GM18858 (cell line): Measurements from ENCODE around the gene PCDHGA2.
"Not testable (repeated sequence)": the region's sequence is repeated elsewhere in the genome, so short reads cannot be mapped to it uniquely, and the experiment has no call there.

Source experiments
- ATAC-seq: cut with Tn5 transposase; IDR thresholded peaks from one replicate; pipeline ENCODE4 v1.9.1; 2021; ENCODE audit not compliant: unreplicated experiment

PCDHGA2 gene

DNA sequence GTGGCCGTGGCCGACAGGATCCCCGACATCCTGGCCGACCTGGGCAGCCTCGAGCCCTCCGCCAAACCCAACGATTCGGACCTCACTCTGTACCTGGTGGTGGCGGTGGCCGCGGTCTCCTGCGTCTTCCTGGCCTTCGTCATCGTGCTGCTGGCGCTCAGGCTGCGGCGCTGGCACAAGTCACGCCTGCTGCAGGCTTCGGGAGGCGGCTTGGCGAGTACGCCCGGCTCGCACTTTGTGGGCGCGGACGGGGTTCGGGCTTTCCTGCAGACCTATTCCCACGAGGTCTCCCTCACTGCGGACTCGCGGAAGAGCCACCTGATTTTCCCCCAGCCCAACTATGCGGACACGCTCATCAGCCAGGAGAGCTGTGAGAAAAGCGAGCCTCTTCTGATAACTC, 7.5 kb downstream of the PCDHGA2 start:
- ATAC-seq, result not testable (repeated sequence)

DNA sequence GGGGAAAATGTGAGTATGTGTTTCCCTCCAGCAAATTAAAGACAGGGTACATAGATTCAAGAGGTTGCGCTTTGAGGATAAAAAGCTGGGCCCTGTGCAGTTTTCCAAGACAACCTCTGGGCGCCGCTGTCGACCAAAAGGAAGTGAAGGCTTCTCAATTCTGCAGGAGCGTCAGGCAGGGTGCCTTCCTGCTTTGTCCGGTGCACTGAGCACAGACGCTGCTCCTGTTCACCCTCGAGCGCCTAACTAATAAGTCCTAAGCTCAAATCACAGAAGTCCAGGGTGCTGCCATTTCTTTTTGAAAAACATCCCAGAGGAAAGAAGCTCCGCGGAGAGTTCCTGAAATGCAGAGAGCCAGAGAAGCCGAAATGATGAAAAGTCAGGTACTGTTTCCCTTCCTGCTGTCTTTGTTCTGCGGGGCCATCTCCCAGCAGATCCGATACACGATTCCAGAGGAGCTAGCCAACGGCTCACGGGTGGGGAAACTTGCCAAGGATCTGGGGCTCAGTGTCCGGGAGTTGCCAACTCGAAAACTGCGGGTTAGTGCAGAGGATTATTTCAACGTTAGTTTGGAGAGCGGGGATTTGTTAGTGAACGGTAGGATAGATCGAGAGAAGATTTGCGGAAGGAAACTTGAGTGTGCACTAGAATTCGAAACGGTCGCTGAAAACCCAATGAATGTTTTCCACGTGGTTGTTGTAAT, 11.5 kb downstream of the PCDHGA2 start, which contains the start of gene PCDHGB1:
Gene PCDHGB1, plus strand, starts transcription at position 183 of the 703 bp plus-strand sequence. Its CDS starts 162 bp downstream, at position 345.
- no peak for ATAC-seq

DNA sequence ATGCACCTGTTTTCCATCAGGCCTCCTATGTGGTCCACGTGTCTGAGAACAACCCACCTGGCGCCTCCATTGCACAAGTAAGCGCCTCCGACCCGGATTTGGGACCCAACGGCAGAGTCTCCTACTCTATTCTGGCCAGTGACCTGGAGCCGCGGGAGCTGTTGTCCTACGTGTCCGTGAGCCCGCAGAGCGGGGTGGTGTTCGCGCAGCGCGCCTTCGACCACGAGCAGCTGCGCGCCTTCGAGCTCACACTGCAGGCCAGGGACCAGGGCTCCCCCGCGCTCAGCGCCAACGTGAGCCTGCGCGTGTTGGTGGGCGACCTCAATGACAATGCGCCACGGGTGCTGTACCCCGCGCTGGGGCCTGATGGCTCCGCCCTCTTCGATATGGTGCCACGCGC, 13.0 kb downstream of the PCDHGA2 start:
- no peak for ATAC-seq

DNA sequence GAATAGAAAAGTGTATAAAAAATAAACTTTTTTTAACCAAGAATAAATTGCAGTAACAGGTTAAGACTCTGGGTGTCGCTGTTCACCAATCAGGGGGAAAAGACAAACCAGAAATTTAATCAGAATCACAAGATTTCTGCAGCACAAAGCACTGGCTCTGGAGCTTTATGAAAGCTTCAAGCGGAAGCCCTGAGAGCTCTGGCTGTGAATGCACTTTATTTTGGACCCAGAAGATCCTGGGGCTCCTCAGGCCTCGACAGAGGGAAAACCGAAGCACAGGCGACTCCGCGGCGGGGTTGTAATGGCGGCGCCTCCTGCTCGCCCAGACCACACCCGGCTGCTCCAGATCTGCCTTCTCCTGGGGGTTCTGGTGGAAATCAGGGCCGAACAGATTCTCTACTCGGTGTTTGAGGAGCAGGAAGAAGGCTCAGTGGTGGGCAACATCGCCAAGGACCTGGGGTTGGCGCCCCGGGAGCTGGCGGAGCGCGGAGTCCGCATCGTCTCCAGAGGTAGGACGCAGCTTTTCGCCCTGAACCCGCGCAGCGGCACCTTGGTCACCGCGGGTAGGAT, 16.4 kb downstream of the PCDHGA2 start, which contains the start of gene PCDHGA4:
Gene PCDHGA4, plus strand, starts transcription at position 122 of the 570 bp plus-strand sequence. Its CDS starts 87 bp downstream, at position 209.
- ATAC-seq, result no peak

DNA sequence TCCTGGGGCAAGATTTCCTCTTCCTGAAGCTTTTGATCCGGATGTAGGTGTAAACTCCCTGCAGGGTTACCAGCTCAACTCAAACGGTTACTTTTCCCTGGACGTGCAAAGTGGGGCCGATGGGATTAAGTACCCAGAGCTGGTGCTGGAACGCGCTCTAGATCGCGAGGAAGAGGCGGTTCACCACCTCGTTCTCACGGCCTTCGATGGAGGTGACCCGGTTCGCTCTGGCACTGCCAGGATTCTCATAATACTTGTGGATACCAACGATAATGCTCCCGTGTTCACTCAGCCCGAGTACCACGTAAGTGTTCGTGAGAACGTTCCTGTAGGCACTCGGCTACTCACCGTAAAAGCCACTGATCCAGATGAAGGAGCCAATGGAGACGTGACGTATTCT, 17.1 kb downstream of the PCDHGA2 start:
- ATAC-seq, result no peak

DNA sequence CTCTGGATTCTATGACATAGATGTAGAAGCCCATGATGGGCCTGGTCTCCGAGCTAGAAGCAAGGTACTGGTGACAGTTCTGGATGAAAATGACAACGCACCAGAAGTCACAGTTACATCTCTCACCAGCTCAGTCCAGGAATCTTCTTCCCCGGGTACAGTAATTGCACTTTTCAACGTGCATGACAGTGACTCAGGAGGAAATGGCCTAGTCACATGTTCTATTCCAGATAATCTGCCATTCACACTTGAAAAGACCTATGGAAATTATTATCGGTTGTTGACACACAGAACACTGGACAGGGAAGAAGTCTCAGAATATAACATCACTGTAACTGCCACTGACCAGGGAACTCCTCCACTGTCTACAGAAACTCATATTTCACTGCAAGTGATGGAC, 17.6 kb downstream of the PCDHGA2 start:
- no peak for ATAC-seq

DNA sequence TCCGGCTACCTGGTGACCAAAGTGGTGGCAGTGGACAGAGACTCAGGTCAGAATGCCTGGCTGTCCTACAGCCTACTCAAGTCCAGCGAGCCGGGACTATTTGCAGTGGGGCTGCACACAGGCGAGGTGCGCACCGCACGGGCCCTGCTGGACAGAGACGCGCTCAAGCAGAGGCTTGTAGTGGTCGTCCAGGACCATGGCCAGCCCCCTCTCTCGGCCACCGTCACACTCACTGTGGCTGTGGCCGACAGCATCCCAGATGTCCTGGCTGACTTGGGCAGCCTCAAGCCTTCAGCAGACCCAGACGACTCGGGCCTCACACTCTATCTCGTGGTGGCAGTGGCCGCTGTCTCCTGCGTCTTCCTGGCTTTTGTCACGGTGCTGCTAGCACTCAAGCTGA, 18.4 kb downstream of the PCDHGA2 start:
- no peak for ATAC-seq

DNA sequence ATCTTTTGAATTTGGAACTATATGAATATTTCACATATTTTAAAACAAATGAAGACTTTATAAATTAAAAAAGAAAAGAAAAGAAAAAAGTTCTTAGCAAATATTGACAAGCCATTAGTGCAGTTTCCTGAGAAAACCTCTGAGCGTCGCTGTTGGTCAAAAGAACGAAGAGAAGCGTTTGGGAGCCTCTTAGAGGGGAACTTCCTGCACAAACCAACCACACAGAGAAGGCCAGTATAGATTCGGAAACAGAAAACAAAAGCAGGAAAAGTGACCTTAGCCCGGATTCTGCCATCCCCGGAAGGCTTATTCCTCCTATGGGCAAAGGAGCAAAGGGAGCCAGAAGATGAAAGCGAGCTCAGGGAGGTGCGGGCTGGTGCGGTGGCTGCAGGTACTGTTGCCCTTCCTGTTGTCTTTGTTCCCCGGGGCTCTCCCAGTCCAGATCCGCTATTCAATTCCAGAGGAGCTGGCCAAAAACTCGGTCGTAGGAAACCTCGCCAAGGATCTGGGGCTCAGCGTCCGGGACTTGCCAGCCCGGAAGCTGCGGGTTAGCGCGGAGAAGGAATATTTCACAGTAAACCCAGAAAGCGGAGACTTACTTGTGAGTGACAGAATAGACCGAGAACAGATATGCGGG, 21.3 kb downstream of the PCDHGA2 start, which contains the start of gene PCDHGB2:
Gene PCDHGB2, plus strand, starts transcription at position 205 of the 637 bp plus-strand sequence. Its CDS starts 142 bp downstream, at position 347.
- peak; percentile 51 for ATAC-seq

DNA sequence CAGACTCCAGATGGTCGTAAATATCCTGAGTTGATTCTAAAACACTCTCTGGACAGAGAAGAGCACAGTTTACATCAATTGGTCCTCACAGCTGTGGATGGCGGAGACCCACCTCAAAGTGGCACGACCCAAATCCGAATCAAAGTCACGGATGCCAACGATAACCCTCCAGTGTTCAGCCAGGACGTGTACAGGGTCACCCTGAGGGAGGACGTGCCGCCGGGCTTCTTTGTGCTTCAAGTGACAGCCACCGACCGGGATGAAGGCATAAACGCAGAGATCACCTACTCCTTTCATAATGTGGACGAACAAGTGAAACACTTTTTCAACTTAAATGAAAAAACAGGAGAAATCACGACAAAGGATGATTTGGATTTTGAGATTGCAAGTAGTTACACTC, 22.1 kb downstream of the PCDHGA2 start:
- no peak for ATAC-seq

DNA sequence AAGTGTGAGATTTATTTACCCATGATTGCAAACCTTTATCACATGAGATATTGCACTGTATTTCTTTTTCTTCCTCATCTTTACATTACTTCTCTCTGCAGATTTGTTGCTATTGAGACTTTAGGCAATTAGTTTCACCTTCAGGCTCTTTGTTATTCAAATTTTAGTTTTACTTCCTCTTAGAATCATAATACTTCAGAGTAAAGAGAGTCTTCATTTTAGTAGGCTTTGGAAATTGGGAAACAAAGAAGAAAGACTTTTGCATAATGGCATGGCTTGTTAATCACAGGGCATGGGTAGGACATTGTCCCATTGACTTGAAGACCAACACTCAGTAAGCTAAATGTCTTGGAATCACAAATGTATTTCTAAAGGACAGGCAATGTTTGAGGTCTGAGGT, 24.2 kb downstream of the PCDHGA2 start:
- ATAC-seq, result no peak

DNA sequence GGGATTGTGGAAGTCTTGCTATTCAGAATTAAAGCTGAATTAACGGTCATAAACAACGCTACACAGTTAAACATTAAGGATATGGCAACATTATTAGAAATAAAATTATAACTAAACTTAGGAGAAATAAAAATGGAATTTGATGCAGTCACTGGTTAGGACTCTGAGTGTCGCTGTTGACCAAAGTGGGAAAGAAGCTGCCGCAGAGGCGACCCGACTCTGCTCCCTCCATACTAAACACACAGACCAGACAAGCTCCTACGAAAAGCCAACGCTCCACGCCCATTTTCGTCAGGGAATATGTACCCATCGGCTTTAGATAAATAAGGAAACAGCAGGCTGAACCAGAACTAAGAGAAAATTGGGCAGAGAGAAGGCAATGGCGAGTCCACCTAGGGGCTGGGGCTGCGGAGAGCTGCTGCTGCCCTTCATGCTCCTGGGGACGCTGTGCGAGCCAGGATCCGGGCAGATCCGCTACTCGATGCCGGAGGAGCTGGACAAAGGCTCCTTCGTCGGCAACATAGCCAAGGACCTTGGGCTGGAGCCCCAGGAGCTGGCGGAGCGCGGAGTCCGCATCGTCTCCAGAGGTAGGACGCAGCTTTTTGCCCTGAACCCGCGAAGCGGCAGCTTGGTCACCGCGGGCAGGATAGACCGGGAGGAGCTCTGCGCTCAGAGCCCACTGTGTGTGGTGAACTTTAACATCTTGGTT, 25.5 kb downstream of the PCDHGA2 start, which contains the start of gene PCDHGA5:
Gene PCDHGA5, plus strand, starts transcription at position 211 of the 709 bp plus-strand sequence. Its CDS starts 169 bp downstream, at position 380.
- no peak for ATAC-seq

DNA sequence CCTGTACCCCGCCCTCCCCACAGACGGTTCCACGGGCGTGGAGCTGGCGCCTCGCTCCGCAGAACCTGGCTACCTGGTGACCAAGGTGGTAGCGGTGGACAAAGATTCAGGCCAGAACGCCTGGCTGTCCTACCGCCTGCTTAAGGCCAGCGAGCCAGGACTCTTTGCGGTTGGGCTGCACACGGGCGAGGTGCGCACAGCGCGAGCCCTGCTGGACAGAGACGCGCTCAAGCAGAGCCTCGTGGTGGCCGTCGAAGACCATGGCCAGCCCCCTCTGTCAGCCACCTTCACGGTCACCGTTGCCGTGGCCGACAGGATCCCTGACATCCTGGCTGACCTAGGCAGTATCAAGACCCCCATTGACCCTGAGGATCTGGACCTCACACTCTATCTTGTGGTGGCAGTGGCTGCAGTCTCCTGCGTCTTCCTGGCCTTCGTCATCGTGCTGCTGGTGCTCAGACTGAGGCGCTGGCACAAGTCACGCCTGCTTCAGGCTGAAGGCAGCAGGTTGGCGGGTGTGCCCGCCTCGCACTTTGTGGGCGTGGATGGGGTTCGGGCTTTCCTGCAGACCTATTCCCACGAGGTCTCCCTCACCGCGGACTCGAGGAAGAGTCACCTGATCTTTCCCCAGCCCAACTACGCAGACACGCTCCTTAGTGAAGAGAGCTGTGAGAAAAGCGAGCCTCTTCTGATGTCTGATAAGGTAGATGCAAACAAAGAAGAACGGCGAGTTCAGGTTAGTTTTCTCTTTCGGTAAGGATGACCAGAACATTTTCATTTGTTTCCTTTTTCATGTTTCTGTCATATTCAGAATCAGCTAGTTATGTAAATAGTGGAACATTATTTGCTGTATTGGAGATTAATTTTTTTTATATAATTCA, 27.7 kb downstream of the PCDHGA2 start:
- ATAC-seq, result no peak

DNA sequence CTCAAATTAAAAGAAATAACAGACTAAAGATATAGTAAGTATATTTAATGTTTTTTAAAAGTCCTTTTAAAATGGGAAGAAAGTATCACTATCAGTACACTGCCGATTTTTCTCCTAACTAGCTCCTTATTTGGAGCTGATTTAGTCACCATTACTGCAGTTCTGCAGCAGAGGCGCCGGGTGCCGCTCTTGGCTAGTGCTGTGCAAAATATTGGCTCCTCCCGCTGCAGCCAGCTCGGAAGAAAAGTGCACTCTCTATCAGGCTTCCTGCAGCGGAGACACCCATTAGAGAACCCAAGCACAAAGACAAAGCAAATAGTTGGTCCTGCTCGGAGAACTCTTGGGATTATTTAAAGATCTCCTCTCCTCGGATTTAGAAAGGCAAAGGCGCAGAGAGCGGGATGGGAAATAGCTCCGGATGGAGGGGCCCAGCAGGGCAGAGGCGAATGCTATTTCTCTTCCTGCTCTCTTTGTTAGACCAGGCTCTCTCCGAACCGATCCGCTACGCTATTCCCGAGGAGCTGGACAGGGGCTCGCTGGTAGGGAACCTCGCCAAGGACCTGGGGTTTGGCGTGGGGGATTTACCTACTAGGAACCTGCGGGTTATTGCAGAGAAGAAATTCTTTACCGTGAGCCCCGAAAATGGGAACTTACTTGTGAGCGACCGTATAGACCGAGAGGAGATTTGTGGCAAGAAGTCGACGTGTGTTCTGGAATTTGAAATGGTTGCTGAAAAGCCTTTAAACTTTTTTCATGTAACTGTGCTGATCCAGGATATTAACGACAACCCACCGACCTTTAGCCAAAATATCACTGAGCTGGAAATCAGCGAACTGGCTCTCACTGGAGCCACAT, 31.7 kb downstream of the PCDHGA2 start, which contains the start of gene PCDHGB3:
Gene PCDHGB3, plus strand, starts transcription at position 249 of the 855 bp plus-strand sequence. Its CDS starts 153 bp downstream, at position 402.
- no peak for ATAC-seq

DNA sequence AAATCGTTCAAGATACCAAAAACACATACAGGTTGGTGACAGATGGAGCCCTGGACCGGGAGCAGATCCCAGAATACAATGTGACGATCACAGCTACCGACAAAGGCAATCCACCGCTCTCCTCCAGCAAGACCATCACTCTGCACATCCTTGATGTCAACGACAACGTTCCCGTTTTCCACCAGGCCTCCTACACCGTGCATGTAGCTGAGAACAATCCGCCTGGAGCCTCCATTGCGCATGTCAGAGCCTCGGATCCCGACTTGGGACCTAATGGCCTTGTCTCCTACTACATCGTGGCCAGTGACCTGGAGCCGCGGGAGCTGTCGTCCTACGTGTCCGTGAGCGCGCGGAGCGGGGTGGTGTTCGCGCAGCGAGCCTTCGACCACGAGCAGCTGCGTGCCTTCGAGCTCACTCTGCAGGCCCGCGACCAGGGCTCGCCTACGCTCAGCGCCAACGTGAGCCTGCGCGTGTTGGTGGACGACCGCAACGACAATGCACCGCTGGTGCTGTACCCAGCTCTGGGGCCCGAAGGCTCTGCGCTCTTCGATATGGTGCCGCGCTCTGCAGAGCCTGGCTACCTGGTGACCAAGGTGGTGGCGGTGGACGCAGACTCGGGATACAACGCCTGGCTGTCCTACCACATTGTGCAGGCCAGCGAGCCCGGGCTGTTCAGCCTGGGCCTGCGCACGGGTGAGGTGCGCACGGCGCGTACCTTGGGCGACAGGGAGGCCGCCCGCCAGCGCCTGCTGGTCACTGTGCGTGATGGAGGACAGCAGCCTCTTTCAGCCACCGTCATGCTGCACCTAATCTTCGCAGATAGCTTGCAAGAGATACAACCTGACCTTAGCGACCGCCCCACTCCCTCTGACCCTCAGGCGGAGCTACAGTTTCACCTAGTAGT, 33.3 kb downstream of the PCDHGA2 start:
- ATAC-seq, result no peak

DNA sequence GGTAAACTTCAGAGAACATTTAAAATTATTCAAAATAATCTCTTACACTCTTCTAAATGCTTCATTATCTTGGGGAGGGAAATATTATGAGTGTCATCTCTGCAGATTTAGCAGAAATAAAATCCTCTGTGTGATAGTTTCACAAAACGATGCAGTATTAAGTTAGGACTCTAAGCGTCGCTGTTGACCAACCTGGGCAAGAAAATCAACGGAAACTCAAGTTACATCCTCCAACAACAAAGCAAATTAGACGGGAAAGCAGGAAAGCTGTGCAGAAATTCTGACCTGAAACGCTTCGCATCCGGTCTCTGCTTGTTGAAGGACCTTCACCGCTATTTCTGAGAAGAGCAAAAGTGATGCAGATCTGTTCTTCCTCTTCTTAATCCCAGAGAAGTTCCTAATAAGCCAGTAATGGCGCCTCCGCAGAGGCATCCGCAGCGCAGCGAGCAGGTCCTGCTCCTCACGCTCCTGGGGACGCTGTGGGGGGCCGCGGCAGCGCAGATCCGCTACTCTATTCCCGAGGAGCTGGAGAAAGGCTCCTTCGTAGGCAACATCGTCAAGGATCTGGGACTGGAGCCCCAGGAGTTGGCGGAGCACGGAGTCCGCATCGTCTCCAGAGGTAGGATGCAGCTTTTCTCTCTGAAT, 35.2 kb downstream of the PCDHGA2 start, which contains the start of gene PCDHGA6:
Gene PCDHGA6, plus strand, starts transcription at position 219 of the 645 bp plus-strand sequence. Its CDS starts 193 bp downstream, at position 412.
- no peak for ATAC-seq

DNA sequence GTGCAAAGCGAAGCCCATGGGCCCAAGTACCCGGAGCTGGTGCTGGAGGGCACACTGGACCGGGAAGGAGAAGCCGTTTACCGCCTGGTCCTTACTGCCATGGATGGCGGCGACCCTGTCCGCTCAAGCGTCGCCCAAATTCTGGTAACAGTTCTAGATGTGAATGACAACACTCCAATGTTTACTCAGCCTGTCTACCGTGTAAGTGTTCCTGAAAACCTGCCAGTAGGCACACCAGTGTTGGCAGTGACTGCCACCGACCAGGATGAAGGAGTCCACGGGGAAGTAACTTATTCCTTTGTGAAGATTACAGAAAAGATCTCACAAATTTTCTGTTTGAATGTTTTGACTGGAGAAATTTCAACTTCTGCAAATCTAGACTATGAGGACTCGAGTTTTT, 36.1 kb downstream of the PCDHGA2 start:
- ATAC-seq, result no peak

DNA sequence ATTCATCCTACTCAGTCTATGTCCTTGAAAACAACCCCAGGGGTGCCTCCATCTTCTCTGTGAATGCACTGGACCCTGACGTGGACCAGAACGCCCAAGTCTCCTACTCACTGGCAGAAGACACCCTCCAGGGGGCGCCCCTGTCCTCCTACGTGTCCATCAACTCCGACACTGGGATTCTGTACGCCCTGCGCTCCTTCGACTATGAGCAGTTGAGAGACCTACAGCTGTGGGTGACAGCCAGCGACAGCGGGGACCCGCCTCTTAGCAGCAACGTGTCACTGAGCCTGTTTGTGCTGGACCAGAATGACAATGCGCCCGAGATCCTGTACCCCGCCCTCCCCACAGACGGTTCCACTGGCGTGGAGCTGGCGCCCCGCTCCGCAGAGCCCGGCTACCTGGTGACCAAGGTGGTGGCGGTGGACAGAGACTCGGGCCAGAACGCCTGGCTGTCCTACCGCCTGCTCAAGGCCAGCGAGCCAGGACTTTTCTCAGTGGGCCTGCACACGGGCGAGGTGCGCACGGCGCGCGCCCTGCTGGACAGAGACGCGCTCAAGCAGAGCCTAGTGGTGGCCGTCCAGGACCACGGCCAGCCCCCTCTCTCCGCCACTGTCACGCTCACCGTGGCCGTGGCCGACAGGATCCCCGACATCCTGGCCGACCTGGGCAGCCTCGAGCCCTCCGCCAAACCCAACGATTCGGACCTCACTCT, 37.0 kb downstream of the PCDHGA2 start:
- not testable (repeated sequence) for ATAC-seq
